NCI-H1417 (cell line): ENCODE data around the gene FOXD2.

ENCODE experiments used
- DNase-seq, 3 experiments: peaks; one replicate each; lab custom pipeline; 2025; lab: John Stamatoyannopoulos, UW

FOXD2 gene

DNA sequence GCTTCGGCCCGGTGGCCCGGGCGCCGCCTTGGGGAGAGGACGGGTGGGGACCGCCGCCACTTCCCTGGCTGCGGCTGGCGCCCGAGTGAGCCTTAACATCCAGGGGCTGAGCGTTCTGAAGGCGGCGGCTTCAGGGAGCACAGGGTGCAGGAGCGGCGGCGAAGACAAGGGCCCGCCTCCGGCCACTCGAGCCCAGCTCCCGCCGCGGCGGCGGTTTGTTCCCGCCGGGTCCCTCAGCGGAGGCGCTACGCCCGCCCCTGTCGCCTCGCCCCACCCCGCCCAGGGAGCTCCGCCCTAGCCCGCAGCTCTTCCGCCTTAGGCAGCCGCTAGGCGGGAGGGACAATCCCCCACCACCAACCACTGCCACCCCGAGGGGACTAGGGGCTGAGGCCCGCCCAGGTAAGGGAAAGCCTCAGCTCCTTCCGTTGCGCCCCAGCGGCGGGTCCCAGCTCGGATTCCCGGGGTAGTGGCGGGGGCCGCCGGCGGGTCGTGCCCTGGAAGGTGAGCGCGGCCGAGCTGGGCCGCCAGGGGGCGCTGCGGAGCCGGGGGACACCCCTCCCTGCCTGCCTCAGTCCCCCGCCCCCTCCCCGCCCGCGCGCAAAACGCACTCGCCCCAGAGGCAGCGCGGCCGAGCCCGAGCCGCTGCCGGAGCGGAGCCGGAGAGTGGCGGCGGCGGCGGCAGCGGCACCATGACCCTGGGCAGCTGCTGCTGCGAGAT is at the start of gene FOXD2:
Gene FOXD2, plus strand, starts transcription at position 598 of the 718 bp plus-strand sequence. Its CDS starts 92 bp downstream, at position 690.
- peak; percentile 94 to 99 (median 95) for DNase-seq

DNA sequence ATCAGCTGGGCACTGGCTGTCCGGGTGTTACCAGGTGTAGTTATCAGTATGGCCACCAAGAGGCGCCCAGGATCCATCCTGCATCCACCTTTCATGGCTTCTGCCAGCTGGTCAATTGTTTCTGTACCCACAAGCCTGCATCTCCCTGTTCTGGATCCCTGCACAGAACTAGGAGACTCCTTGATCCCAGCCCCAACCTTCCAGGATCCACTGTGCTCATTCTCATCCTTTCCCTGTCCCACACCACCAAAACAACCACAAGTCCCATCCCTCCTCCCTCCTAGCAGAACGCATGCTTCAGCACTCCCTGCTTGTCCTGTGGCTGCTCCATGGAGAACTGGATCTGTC is 49.0 kb upstream of the FOXD2 start:
- peak; percentile 42 to 61 (median 45) for DNase-seq

DNA sequence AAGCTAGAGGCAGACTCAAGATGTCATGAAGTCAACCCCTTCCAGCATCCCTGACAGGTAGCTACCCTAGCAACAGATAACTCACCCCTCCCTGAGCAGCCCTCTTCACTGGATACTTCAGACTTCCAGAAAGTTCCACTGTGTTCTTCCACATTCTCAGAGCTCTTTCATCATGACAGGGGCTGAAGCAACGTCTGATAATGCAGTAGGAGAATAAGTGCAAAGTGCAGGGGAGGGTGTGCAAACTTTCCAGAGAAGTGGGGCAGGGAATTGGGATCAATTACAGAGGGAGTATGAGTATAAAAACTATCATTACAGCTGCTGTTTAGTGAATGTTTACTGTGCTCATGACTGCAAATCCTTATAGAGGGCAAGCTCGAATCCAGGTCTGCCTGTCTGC is 48.1 kb upstream of the FOXD2 start:
- no peak for DNase-seq

DNA sequence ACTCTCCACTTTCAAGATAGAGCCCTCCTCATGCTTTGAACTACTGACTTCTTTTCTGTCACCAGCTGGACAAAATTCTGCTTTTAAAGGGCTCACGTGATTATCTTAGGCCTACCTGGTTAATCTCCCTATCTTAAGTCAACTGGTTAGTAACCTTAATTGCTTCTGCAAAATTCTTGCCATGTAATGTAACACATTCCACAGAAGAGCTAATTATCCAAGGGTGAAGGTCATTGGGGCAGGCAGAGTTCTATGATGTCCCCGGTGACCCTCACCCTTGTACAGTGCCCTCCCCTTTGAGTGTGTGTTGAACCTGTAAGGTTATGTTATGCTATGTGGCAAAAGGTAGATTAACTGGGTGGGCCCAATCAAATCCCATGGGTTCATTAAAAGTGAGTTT is 47.0 kb upstream of the FOXD2 start:
- DNase-seq = no peak

DNA sequence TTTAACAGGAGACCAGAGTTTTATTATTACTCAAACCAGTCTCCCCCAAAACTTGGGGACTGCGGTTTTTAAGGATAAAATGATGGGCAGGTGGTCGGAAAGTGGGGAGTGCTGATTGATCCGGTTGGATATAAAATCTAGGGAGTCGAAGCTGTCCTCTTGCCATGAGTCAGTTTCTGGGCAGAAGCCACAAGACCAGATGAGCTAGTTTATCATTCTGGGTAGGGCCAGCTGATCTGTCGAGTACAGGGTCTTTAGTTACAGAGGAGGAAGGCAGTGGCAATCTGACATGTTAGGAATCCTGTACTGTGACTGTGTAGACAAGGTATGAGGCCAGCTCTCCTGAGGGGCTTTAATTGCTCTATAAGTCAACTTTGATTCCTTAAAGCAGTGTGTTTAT is 44.7 kb upstream of the FOXD2 start:
- no peak for DNase-seq

DNA sequence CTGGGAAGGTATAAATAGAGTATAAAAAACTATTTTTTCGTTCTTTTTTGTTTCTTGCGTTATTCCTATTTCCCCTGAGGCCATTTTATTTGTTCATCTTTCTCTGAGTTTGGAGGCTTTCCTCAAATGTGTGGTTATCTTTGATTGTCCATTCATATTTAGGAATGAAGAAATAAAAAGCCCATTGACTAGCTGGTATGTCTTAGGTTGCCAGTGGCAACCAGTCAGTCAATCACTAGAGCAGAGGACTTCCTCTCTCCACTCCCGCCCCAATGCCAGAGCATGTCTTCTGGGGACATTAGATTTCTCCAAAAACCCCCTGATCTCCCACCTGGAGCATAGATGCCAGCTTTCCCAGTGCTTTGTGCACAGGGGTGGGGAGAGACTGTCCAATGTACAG is 42.4 kb upstream of the FOXD2 start:
- no peak for DNase-seq

DNA sequence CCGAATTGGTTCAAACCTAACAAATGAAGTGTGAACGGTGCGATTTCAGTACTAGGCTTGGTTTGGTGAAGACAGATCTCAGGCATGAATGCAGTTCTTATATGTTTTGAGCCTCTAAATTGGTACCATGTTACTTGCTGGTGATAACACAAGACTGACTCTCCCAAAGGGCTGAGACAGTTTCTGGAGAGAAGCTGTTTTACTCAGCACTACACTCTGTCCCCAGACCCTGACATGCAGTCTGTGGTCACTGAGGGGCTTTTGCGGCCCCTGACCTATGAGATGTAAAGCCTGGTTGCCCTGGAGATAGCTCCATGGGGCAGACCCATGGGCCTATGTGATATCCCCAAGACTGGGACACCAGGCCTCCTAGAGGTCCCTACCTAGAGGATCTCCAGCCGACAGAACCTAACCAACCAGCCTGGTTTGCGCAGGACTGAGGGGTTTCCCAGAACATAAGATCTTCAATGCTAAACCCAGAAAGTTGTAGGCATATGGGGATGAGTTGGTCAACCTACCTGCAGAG is 41.1 kb upstream of the FOXD2 start:
- no peak for DNase-seq

DNA sequence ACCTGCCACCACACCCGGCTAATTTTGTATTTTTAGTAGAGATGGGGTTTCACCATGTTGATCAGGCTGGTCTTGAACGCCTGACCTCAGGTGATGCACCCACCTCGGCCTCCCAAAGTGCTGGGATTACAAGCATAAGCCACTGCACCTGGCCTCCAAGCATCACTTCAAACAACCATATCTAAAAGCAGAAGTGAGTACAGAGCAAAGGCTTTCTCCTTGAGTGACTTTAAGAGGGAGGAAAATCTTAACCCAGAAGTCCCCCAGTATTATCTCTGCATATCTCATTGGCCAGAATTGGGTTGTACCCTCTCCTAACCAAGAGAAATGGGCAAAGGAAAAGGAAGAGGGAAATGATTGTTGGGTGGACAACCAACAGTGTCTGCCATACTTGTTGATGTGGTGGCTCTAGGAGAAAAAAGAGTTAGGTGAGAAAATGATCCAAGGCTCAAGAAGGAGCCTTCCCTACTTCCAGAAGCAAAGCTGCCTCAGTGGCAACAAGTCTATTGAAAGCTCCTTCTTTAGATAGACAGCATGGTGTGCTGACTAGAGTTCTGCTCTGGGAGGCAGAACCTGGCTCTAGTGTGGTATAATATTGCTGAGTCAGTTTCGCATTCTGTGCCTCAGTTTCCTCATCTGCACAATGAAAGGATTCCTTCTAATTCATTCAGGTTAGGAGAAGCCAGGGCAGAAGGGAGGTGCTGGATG is 38.6 kb upstream of the FOXD2 start:
- DNase-seq = no peak

DNA sequence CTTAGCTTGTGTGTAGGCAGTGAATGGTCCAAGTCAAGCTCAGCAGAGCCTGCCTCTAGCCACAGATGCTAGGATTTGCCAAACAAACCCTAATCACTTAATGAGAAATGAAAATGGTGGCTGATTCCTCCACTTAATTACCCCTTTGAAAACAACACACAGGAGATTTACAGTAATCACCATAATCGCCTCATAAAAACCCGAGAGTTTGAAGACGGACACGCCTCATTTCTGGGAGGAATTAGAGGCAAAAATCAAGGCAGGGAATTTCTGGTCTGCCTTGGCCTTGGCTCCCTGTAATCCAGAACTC is 38.0 kb upstream of the FOXD2 start:
- DNase-seq = no peak

DNA sequence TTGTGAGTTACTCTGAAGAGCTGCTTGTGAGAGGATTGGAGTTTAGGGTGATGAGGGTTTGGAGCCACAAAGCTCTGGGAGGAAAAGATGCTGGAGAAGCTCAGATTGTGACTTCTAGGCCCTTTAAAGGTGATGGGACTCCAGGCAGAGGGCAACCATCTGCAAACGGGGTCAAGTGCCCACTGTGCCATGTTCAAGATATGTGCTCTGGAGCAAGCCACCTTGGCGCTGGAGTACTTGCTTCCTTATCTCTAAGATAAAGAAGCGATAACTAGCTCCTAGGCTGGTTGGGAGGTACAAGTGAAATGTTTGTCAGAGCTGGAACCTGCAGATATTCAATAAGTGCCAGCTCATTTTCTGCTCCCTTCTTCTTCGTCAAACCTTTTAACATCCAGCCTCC is 36.1 kb upstream of the FOXD2 start:
- DNase-seq = no peak

DNA sequence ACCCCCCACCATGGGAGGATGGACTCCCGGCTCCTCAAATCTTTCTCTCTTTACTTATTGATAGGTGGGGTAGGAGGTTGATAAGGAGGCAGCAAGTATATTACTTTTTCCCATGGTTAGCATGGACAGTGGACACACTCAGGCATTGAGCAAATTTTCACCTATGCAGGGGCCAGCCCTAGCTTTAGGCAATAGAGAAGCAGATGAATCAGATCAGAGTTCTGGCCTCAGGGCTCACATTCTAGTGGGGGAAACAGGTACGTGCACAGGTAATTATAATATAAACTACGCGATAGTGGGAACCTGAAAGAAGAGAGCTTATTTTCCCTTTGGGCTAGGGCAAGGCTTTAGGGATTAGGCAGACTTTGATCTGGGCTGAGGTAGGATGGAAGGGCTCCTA is 35.3 kb upstream of the FOXD2 start:
- no peak for DNase-seq

DNA sequence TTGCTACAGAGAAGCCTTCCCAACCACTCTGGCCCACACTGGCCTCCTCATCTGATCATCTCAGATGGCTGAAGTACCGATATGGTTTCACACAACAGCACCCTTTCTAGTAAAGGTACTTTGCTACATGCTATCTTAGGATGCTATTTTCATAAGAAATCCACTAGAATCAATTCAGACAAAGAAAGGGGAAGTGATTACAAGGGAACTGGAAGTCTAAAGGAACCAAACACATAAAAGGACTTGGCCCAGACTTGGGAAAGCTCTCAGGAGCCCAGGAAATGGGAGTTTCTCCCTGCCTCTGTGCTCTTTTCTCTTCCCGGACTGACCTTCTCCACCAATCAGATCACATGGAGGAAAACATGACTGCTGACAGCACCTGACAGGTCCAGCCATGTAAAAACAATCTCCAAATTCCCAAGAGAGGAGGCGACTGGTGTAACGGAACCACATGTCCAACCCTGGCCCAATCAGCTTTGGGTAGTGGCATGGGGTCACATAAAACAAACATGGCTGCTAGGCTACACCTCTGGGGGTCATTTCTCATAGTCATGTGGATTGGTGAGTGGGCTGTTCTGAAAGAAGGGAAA is 34.4 kb upstream of the FOXD2 start:
- DNase-seq = no peak

DNA sequence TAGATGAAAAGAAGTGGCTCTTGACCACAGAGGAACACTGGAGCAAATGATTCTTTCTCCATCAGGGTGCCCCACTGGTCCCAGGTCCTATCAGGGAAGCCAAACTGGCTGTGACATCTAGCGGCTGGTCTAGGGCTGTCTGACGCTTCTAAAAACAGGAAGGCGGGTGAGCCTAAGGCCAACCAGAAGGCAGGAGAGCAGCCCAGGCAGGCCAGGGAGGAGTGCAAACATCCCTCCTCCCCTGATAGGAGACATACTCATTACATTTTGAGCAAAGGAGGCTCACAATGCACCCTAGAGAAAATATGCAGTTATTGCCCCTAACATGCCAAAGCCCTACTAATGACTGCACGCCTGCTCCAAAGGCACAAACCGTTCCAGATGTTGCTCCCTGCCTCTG is 32.1 kb upstream of the FOXD2 start:
- no peak for DNase-seq

DNA sequence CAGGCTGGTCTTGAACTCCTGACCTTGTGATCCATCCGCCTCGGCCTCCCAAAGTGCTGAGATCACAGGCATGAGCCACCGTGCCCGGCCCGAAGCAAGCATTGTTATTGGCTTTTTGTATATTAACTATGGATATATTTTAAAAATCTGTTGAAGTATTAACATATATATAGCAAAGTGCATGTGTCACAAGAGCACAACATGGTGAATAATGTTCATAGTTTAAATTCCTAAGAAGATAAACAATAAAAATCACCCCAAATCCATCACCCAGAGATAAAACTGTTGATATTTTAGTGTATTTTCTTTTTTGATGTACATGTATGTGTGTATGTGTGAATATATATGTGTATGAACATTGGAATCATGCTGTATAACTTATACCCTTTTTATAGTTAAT is 30.9 kb upstream of the FOXD2 start:
- DNase-seq = no peak

DNA sequence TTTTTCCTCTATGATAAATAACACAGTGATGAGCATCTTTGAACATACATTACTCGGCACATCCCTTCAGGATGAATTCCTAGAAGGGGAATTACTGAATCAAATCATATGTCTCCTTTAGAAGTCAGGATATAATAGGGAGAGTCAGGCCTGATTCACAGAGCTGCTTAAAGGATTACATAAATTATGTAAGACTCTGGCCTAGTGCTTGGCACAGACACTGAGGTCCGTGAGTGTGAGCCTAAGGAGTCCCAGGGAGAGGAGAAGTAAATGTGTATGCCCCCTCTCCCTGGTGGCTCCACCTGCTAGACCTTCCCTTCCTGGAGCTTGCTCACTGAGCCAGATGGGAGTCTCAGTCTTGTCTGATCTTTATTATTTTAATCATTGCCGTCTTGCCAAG is 30.4 kb upstream of the FOXD2 start:
- DNase-seq = no peak

DNA sequence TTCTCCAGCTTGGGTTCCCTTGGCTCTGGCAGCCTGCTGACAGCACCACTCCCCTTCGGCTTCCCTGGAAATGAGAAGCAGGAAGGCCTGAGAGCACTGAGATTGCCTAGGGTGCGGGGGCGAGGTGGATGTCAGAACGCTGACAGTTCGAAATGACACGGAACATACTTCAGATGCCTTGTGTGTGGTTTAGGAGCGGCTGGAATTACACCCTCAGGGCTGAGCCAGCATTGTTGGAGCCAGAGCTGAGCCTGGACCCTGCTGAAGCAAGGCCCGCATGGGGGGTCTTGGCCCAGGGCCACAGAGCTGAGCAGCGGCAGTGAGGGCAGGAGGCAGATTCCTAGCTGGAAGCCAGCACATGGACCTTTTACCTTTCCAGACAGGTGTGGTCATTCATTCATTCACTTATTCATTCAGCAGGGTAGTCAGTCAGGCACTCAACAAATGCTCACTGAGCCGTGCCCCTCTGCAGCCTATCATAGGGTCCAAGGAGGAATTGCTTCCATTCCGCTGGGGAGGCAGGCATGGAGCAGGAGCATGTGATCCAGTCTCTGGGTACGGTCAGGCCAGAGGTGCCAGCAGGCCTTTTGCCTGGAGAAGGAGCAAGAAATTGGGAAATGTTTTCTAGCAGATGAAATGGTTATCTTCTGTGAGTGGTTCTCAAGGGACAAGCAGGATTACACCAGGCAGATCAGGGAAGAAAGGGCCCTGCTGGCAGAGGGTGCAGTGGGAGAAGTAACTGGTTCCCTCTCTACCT is 28.4 kb upstream of the FOXD2 start:
- DNase-seq = no peak

DNA sequence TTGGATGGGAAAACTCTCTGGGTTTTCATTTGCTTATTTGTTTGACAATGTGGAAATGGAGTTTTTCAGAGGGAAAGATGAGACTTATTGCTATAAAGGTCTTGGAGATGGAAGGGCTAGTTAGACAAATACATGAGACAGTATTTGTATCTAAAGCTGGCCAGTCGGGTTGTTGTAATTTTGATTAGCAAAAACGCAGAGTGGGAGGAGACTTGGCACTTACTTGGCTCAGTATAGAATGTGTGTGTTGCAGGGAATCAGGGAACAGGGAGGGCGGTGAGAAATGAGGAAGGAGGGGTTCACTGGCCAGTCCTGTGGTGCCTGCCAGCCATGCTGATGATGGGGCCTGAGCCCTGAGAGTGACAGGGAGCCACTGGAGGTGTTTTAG is 27.8 kb upstream of the FOXD2 start:
- DNase-seq = no peak

DNA sequence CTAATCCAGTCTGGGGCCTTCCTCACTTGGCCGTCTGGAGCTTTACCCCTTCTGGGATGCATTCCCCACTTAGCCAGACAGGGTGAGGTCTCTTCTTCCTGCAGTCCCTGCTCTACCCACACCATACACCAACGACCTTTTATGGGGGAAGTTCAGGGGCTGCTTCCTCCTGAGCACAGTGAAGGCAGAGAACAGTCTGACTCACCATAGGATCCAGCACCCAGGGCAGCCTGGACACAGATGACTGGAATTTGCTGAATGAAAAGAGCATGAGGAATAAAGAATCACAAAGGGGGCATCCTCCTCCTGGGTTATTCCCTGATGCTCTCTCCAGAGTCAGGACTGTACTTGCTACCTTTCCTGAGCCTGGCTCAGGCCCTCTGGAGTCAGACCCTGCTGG is 26.4 kb upstream of the FOXD2 start:
- DNase-seq = no peak

DNA sequence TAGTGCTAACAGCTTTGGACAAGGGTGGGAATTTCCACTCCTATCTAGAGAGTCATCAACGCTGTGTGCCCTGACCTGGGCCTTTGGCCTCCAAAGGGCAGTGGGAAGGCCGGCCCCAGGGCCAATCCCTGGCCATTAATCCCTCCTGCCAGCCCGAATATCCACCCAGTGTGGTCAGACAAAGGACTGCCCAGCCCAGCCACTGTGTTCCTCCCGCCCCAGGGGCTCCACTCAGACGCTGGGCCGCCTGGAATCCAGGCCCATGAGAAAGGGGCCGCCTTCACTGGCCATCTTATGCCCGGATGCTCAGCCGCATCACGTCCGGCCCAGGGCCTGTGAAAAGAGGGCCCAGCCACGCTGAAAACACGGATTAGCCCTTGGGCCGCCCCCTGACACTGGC is 25.4 kb upstream of the FOXD2 start:
- no peak for DNase-seq

DNA sequence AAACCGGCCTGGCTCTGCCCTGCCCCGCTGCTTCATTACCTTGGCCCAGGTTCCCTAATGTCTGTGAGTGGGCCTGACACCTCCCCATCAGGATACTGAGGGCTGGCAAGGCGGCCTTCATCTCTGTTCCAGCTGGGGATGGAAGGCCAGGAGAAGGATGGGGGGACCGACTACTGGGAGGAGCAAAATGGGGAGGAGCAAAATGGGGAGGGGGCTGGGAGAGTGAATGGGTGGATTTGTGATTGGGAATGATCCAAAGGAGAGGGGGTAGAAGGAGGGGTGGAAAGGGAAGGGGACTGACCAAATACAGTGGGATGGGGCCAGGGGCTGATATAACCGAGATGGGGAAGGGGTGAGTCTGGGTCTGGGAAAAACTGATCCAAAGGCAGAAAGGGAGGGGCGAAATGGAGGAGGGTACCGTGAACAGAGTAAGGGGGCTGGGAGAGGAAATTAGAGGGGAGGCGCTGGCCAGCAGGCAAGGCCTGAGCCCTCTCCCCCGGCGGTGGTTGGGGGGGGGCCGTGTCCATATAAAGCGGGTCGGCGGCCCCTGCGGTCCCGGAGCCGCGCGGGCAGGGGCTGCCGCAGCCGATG is 22.0 kb upstream of the FOXD2 start, which contains the start of gene FOXE3:
Gene FOXE3, plus strand, starts transcription at position 558 of the 591 bp plus-strand sequence. Its CDS starts 31 bp downstream, at position 589.
- no peak for DNase-seq

DNA sequence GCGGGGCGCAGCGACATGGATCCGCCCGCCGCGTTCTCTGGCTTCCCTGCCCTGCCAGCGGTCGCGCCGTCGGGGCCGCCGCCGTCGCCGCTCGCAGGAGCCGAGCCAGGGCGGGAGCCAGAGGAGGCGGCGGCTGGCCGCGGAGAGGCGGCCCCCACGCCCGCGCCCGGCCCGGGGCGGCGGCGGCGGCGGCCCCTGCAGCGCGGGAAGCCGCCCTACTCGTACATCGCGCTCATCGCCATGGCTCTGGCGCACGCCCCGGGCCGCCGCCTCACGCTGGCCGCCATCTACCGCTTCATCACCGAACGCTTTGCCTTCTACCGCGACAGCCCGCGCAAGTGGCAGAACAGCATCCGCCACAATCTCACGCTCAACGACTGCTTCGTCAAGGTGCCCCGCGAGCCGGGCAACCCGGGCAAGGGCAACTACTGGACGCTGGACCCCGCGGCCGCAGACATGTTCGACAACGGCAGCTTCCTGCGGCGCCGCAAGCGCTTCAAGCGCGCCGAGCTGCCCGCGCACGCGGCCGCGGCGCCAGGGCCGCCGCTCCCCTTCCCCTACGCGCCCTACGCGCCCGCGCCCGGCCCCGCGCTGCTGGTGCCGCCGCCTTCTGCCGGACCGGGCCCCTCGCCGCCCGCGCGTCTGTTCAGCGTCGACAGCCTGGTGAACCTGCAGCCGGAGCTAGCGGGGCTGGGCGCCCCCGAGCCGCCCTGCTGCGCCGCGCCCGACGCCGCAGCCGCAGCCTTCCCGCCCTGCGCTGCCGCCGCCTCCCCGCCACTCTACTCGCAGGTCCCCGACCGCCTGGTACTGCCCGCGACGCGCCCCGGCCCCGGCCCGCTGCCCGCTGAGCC is 21.3 kb upstream of the FOXD2 start:
- no peak for DNase-seq
